ENCODE results near the gene LYZL1. TPM values are rescaled to one million over a fixed set of nuclear protein-coding genes. Genes with fewer than 3 reads are reported as not detected.

LYZL1 gene
- total RNA-seq, 1 donor from 2014 or later: not detected

DNA sequence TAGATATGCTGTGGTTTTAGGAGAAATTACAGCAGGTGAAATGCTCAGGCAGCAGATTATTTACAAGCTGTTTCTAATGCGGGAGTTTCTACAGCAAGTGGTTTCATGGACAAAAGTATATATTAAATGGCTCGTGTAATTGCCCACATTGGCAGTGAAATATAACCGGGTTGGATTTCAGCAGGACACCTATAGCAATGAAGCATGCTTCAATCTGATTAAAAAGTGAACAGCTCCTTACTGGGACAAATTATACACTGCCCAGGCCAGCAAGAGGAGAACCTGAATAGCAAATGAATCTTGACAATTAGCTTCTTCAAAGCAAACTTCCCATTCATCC, 35.2 kb upstream of the LYZL1 start:
- Histone ChIP-seq H3K4me1 (peaks cover 19% of the 10 kb centered on the region), H3K9ac (no peak overlapping the region), H3K79me2 (ENCODE audit: low read depth) (no peaks in the 10 kb centered on the region), H2AFZ (replicated peaks) (no peak overlapping the region), H3K4me3 (no peak overlapping the region), H3K27ac (no peak overlapping the region), H3K9me3 (ENCODE audit: low read depth) (no peaks in the 10 kb centered on the region), H3F3A (ENCODE audit: low read depth) (peaks cover 16% of the 10 kb centered on the region), H3K36me3 (no peaks in the 10 kb centered on the region), H4K20me1 (ENCODE audit: low read depth) (no peaks in the 10 kb centered on the region), H3K27me3 (peaks cover 9% of the 10 kb centered on the region), H3K4me2 (no peak overlapping the region)
- Mint-ChIP-seq H3K36me3 (no peaks in the 10 kb centered on the region), H3K4me3 (no peak overlapping the region), H3K9me3 (peaks cover 11% of the 10 kb centered on the region), H3K27me3 (ENCODE audit: insufficient read depth, low read depth) (peaks cover 15% of the 10 kb centered on the region), H3K4me1 (peaks cover 60% of the 10 kb centered on the region), H3K27ac (no peak overlapping the region)
- DNase-seq (ENCODE audit: low spot score): no peak
- TF ChIP-seq EZH2phosphoT487 (IDR thresholded peaks at IDR 0.05) (no peak), EZH2 (IDR thresholded peaks at IDR 0.05) (no peak), CTCF (IDR thresholded peaks at IDR 0.05) (no peak)

DNA sequence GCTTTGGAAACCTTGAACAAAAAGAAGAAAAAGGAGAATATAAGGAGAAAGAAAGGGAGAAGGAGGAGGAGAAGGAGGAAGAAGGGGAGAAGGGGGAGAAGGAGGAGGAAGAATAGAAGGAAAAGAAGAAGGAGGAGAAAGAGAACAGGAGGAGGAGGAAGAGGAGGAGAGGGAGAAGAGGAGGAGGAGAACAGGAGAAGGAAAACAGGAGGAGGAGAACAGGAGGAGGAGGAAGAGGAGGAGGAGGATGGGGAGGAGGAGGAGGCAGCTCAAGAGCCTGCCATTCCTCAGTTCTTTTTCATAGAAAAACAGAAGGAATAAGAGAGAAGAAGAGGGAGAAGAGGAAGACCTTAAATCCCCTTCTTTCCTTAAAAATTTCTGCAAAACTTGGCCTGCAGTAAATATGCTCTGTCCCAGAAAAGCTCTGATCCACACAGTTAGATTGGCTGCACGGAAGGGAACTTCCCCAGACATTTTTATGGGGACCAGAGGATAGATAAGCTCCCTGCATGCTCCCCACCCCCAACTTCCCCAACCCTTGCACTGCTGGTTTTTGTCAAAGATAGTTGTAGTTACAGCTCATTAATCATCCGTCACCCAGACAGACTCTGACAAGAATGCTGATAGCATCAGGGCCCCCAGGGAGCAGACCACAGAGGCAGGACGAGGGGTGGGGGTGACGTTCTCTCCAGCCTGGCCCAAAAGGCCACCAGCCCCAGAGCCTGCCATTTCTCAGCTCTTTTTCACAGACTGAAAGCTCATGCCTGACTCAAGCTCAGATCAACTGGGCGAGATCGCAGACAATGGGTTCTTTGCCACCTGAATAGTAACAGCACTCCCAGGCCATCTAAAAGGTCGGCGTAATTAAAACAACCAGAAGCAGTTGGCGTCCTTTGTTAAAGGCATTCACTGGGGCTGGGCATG, 34.5 kb upstream of the LYZL1 start:
- peak overlapping the region; percentile 65 for H3K4me2 ChIP-seq
- no peaks in the 10 kb centered on the region for H3K9me3 ChIP-seq (ENCODE audit: low read depth)
- peak; percentile 89 for DNase-seq (ENCODE audit: low spot score)
- H3K4me3 Mint-ChIP-seq: no peak overlapping the region
- H3F3A ChIP-seq (ENCODE audit: low read depth): peaks cover 16% of the 10 kb centered on the region
- peaks cover 10% of the 10 kb centered on the region for H3K9me3 Mint-ChIP-seq
- TF ChIP-seq CTCF (IDR thresholded peaks at IDR 0.05): no peak
- TF ChIP-seq EZH2 (IDR thresholded peaks at IDR 0.05): no peak
- TF ChIP-seq EZH2phosphoT487 (IDR thresholded peaks at IDR 0.05): peak; percentile 67
- no peak overlapping the region for H3K4me3 ChIP-seq
- no peak overlapping the region for H3K27ac ChIP-seq
- no peaks in the 10 kb centered on the region for H3K36me3 Mint-ChIP-seq
- peaks cover 15% of the 10 kb centered on the region for H3K27me3 Mint-ChIP-seq (ENCODE audit: insufficient read depth, low read depth)
- no peaks in the 10 kb centered on the region for H4K20me1 ChIP-seq (ENCODE audit: low read depth)
- H3K27me3 ChIP-seq: peaks cover 9% of the 10 kb centered on the region
- H2AFZ ChIP-seq (replicated peaks): no peak overlapping the region
- H3K4me1 Mint-ChIP-seq: peaks cover 55% of the 10 kb centered on the region
- H3K4me1 ChIP-seq: peaks cover 19% of the 10 kb centered on the region
- peak overlapping the region; percentile 40 for H3K27ac Mint-ChIP-seq
- no peaks in the 10 kb centered on the region for H3K79me2 ChIP-seq (ENCODE audit: low read depth)
- no peak overlapping the region for H3K9ac ChIP-seq
- H3K36me3 ChIP-seq: no peaks in the 10 kb centered on the region

- no peak overlapping the region for H3K4me2 ChIP-seq
- no peaks in the 10 kb centered on the region for H3K9me3 ChIP-seq (ENCODE audit: low read depth)
- peak overlapping the region; percentile 40 for H3K27ac Mint-ChIP-seq
These were observed 33.8 kb upstream of the LYZL1 start for GRCh38 chr10:29255104-29255503.

More at GRCh38 chr10:29255104-29255503, 33.8 kb upstream of the LYZL1 start:
- peaks cover 9% of the 10 kb centered on the region for H3K27me3 ChIP-seq
- H3K4me3 ChIP-seq: no peak overlapping the region
- TF ChIP-seq CTCF (IDR thresholded peaks at IDR 0.05): no peak
- TF ChIP-seq EZH2 (IDR thresholded peaks at IDR 0.05): no peak
- TF ChIP-seq EZH2phosphoT487 (IDR thresholded peaks at IDR 0.05): no peak
- peaks cover 10% of the 10 kb centered on the region for H3K27me3 Mint-ChIP-seq (ENCODE audit: insufficient read depth, low read depth)
- H3K36me3 Mint-ChIP-seq: no peaks in the 10 kb centered on the region
- H3K4me1 ChIP-seq: peaks cover 19% of the 10 kb centered on the region
- no peak overlapping the region for H3K27ac ChIP-seq
- H3K4me3 Mint-ChIP-seq: no peak overlapping the region
- DNase-seq (ENCODE audit: low spot score): no peak
- H3K9ac ChIP-seq: no peak overlapping the region
- peaks cover 16% of the 10 kb centered on the region for H3F3A ChIP-seq (ENCODE audit: low read depth)
- no peaks in the 10 kb centered on the region for H3K36me3 ChIP-seq
- H3K9me3 Mint-ChIP-seq: peaks cover 7% of the 10 kb centered on the region
- H2AFZ ChIP-seq (replicated peaks): no peak overlapping the region
- H3K79me2 ChIP-seq (ENCODE audit: low read depth): no peaks in the 10 kb centered on the region
- no peaks in the 10 kb centered on the region for H4K20me1 ChIP-seq (ENCODE audit: low read depth)
- H3K4me1 Mint-ChIP-seq: peaks cover 48% of the 10 kb centered on the region

All from neural progenitor cell (in vitro differentiated cells).